ENCODE measurements around the gene RABGEF1. TPM values are rescaled to one million over a fixed set of nuclear protein-coding genes. Genes with fewer than 3 reads are reported as not detected.
"Not testable (repeated sequence)": the region's sequence is repeated elsewhere in the genome, so short reads cannot be mapped to it uniquely, and the experiment has no call there.

RABGEF1 gene
- polyA plus RNA-seq, 4 donors, result 29.0 to 39.2 (median 32.7) TPM

DNA sequence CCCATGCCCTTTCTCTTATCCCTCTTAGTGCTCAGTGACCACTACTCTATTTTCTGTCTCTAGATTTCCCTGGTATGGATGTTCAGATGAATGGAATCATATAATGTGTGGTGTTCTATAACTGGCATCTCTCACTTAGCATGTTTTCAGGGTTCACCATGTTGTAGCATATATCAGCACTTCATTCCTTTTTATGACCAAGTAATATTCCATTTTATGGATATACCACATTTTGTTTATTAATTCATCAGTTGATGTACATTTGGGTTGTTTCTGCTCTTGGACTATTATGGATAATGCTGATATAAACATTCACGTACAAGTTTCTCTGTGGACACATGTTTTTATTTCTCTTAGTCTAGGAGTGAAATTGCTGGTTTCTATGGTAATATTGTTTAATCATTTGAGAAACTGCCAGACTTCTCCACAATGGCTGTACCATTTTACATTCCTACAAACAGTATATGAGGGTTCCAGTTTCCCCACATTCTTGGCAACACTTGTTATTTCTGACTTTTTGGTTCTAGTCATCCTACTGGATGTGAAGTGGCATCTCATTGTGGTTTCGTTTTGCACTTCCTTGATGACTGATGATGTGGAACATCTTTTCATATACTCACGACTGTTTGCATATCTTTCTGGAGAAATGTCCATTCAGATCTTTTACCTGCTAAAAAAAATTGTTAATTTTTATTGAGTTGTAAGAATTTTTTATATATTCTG lies 23.3 kb downstream of the RABGEF1 start:
- DNase-seq (ENCODE audit: low read depth in 4 of 4, low spot score in 2 of 4), result not testable (repeated sequence)

DNA sequence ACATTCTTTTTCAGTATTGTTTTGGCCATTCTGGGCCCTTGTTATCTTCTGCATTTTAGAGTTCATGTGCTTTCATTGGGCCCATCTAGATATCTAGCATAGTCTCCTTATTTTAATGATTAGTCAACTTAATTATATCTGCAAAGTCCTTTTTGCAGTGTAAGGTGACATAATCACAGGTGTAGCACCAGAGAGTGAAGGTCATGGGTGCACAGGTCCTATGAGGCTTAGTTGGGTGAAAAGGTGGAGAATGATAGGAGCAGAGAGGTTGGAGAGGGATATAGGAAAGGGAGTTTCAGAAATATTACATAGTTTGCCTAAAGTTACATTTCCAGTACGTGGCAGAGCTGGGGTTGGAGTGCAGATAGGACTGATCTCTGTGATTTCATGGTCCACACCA lies 24.4 kb downstream of the RABGEF1 start:
- DNase-seq (ENCODE audit: low read depth in 4 of 4, low spot score in 2 of 4), result not testable (repeated sequence)

DNA sequence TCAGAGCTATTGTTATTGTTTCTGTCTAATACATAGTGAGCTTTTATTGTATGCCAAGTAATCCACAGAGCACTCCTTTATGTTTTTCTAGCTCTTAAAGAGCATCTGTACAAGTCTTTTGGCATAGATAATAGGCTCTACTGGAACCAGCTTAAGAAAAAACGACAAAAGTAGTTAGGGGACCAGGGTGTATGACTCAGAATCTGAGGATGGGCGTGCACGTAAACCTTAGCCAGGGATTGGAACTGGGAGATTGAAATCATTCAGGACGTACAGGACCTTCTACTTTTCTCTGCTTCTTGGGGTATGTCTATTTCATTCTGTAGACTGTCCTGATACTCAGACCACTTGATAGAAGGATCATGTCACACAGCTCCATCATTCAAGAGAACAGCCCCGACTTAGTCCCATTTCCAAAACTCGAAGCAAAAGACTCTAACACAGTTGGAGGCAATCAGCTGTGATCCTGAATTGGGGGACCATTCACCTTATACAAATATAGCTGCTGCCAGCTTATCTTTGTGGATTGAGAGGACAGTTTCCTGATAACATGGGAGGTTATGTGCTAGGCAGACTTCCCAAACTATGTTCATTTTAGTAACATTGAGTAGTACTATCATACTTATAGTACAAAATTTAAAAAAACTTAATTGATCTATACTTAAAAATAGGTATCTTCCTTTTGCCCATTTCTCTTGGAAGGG lies 24.9 kb downstream of the RABGEF1 start:
- DNase-seq (ENCODE audit: low read depth in 4 of 4, low spot score in 2 of 4), result not testable (repeated sequence)

DNA sequence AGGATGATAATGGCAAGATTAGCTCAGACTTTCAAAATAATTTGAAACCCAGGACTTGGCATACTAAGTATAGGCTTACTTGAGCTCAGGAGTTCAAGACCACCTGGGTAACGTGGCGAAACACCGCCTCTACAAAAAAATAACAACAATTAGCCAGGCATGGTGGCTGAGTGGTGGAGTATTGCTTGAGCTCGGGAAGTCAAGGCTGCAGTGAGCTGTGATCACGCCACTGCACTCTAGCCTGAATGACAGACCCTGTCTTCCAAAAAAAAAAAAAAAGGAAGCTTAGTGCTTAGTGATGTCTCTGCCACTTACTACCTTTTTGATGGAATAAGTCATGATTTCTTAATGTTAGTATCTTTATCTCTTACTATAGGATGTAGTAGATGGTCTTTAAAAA lies 25.5 kb downstream of the RABGEF1 start:
- no peak for DNase-seq (ENCODE audit: low read depth in 4 of 4, low spot score in 2 of 4)

DNA sequence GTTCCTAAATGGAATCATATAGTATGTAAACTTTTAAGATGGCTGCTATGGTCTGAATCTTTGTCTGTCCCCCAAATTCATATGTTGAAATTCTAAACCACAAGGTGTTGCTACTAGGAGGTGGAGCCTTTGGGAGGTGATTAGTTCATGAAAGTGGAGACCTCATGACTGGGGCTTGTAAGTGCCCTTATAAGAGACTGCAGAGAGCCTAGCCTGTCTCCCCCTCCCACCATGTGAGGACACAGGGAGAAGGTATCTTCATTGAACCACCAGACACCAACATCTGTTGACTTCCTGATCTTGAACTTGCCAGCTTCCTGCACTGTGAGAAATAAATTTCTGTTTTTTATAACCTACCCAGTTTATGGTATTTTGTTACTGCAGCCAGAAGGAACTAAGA lies 27.0 kb downstream of the RABGEF1 start:
- DNase-seq (ENCODE audit: low read depth in 4 of 4, low spot score in 2 of 4), result not testable (repeated sequence)

DNA sequence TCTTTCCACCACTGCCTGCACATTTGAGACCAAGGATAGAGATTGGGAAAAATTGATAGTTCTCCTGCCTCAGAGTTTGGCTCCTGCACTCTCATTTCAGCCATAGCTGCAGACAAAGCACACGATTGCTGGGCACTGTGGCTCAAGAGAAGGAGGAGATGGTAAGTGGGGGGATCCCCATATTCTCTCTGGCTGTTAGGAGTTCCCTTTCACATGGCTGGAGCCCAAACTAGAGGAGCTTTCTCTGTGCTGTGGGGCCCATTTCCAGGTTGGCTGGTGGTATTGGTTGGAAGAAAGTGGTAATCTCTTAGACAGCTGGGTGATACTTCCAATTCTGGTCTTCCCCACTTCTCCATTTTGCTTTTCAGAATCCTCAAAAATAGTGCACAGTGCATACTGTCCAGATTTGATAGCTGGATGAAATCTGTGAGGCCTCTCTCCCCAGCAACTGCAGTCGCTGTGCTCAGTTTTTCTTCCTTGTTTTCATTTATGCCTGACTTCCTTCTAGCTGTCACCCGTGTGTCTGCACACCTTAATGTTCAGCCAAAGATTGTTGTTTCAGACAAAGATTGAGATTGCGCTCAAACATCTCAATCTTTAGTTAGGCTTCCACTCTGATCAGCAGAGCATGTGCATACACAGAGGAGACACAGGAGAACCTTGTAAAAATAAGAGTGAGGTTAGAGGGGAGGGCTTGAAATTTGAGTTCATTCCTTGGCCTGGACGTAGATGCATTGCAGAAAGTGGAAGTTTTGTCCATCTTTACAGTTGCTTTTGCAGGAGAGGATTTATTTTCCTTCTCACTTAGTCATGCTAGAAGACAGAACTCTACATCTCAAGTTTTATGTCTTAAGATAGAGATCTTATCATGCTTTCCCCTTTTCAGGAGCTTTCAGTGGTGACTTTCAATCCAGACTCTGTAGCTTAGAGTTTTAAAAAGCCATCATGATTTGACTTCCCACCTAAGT lies 28.6 kb downstream of the RABGEF1 start:
- DNase-seq (ENCODE audit: low read depth in 4 of 4, low spot score in 2 of 4), result no peak

DNA sequence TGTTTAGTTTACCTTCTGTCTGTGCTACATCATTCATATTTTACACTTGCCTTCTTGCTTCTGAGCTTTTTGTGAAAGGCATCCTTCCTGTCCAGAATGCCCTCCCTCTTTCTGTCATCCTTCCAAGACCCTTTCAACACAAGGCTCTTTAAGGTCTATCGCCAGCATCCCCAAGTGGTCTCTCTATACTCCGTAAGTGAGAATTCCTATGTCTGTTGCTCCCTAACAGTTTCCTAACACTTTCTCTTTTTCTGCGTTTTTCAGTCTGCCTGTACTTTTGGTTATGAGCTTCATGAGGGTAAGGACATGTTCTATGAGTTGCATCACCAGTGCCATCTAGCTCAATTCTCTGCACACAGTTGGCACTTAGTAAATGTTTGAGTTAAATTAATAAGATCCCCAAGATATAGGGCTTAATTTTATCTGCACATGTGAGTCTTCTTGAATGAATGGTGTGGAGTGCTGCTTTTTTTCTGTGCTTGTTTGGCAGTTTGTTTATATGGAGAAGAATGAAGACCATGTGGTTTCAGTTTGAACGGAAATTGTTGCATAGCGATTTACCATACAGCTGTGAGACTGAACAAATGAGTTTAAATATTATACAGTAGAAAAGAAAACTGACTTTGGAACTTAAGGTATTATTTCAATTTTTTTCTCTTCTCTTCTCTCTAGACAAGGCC lies 29.4 kb downstream of the RABGEF1 start:
- no peak for DNase-seq (ENCODE audit: low read depth in 4 of 4, low spot score in 2 of 4)

DNA sequence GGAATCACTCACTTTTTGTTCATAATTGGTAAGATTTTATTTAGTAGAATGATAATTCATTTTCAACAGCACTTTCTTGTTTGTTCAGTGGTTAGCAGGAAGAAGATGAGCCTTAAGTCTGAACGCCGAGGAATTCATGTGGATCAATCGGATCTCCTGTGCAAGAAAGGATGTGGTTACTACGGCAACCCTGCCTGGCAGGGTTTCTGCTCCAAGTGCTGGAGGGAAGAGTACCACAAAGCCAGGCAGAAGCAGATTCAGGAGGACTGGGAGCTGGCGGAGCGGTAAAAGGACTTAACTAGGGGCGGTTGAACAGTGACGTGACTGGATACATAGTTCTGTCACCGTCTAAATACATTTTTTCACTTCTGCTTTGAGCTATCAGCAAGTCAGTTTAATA lies 31.3 kb downstream of the RABGEF1 start:
- no peak for DNase-seq (ENCODE audit: low read depth in 4 of 4, low spot score in 2 of 4)

DNA sequence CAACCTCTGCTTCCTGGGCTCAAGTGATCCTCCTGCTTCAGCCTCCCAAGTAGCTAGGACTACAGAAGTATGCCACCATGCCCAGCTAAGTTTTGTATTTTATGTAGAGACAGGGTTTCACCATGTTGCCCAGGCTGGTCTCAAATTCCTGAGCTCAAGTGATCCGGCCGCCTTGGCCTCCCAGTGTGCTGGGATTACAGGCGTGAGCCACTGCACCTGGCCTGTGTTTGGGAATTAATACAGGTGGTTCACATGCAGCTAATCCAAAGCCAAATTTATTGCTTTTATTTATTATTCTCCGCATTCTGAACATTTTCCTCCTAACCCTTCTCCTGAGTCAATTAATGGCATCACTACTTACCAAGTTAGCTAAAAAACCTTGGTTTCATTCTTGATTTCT lies 33.2 kb downstream of the RABGEF1 start:
- DNase-seq (ENCODE audit: low read depth in 4 of 4, low spot score in 2 of 4), result not testable (repeated sequence)

DNA sequence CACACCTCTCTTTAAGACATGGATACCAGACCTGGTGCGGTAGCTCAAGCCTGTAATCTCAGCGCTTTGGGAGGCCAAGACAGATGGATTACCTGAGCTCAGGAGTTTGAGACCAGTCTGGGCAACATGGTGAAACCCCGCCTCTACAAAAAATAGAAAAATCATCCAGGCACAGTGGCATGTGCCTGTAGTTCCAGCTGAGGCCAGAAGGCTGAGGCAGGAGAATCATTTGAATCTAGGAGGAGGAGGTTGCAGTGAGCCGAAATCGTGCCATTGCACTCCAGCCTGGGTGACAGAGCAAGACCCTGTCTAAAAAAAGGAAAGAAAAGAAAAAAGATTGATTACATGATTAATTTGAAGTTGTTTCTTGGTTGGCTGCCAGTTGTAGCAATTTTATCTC lies 35.9 kb downstream of the RABGEF1 start:
- DNase-seq (ENCODE audit: low read depth in 4 of 4, low spot score in 2 of 4), result not testable (repeated sequence)

DNA sequence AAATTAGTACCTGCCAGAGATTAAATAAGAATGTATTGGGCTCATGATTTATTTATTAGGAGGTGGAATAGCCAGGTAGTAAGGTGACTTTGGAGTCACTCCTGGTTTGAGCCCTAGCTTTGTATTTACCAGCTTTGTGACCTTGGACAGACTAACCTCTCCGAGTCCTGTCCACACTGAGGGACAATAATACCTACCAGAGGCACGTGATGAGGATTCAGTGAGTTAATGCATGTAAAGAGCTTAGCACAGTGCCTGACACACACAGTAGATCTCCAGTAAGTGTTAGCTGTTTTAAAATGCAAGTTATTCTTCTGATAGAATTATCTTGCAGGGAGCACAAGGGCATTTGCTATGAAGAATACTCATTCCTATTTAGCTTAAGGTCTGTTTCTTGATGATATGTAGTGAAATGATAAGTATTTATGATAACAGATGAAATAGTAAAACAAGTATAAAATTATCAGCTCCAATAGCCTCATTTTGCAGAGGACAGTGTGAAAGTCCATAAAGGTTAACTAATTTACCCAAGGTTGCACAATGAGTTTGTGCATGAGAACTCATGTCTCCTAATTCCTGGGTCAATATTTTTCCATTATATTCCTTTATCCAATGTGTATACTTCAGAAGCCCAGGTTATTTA lies 36.4 kb downstream of the RABGEF1 start:
- no peak for DNase-seq (ENCODE audit: low read depth in 4 of 4, low spot score in 2 of 4)

DNA sequence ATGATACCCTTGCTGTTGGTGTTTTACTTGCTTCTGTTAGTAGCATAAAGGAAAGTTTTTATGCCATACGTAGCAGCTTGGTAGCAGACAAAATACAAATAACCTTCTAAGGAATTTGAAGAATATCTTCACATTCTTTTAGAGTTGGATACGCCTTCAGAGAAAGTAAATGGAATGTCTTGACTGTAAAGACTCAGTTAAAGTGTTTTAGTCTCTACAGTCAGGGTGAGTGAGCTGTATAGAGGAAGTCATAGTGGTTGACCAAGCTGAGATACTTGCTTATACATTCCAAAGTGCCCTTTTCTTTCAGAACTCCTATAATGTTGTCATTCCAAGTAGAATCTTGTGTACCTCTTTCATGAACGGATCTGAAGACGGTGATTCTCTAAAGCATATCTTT lies 37.7 kb downstream of the RABGEF1 start:
- DNase-seq (ENCODE audit: low read depth in 4 of 4, low spot score in 2 of 4), result no peak

DNA sequence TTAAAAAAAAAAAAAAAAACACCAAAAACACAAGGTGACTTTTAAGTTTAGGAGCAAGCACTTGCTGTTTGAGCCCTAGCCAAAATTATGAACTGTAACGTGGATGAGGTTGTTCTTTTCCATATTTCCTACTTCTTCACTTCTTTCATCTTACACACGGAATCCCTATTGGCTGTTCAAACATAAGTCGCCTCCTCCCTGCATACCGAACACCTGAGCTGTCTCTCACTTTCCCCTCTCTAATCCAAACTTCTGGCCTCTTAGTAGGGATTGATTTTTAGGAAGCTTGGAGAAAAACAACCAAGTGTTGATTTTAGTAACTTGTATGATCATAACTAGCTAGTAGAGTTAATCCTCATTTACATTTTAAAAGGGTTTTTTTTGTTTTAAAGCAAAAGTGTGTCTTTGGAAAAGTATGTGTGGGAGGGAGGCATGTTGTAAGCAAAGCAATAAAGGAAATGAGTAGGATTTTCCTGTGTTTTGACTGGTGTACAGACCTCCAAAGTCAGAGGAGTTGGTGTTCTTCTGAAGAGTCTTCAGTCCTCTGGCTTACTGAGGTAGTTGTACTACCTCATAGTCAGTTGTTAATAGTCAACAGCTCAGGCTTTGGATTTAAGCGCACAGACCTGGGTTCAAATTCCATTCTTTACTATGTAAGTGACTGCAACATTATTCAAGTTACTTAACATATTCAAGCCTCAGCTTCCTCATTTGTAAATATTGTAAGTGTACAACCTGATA lies 39.3 kb downstream of the RABGEF1 start:
- no peak for DNase-seq (ENCODE audit: low read depth in 4 of 4, low spot score in 2 of 4)

DNA sequence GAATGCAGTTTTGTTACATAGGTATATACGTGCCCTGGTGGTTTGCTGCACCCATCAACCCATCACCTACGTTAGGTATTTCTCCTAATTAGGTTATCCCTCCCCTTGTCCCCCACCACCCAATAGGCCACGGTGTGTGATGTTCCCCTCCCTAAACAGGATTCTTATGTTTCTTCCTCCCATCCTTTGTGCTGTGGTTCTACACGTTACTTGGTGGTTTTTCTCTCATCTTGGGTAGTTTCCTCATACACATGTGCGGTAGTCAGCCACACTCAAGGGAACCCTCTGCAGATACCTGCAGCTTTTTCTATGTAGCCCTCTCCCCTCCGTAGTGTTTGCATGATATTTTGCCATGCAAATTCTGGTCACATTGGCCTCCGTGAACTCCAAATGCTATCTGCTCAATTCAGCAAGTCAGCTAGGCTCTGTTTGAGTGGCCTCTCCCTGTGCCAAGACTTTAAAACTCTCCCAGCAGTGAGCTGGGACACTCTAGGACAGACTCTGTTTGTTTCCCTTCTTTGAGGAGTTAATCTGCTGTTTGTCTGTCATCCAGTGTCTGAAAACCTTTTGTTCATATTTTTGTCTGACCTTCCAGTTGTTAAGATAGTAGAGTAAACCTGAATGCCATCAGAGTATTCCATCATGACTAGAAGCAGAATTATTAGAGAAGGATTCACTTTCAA lies 41.0 kb downstream of the RABGEF1 start:
- DNase-seq (ENCODE audit: low read depth in 4 of 4, low spot score in 2 of 4), result no peak

DNA sequence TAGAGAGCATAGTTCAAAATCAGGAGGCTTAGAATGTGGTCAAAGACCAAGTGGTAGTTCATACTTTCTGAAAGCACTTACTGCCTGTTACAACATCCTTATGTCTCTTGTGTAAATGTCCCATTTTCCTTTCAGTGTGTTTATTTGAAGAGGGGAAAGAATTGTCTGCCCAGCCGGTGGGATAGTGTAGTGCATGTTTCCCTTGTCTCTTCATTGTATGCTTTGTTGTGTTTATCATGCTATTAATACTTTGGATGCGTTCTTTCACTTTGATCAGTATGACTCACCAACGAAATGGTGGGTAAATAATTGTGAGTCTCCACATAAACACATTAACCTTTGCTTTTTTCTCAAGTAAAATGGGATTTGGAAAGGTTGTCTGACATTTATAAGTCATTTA lies 42.3 kb downstream of the RABGEF1 start:
- not testable (repeated sequence) for DNase-seq (ENCODE audit: low read depth in 4 of 4, low spot score in 2 of 4)

DNA sequence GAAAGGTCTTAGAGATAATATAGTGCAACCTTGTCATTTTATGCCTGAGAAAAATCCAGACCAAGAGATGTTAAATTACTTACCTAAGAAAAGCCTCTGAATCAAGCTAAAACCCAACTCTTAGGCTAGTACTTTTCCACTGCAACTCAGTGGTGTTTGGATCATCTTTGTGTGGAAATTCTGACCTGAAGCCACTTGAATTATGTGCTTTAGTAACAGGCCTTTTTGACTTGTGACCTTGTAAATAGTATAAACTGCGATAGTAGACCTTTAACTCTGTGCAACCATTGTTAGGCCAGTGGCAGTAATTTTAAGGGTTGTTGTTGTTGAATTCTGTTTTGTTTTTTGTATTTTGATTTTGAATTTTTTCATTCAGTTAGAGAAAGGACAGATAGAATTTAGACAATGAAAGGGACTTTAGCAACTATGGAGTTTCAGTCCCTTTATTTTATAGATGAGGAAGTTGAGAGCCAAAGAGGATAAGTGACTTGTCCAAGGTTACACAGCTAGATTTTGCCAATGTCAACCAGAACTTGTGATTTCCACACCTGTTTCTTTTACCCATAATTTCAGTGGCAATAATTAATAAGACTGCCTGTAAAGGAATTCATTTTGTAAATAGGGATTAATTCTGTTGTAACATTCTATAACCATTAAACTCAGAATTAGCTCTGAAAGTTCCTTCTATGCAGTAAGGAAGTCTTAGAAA lies 43.5 kb downstream of the RABGEF1 start:
- DNase-seq (ENCODE audit: low read depth in 4 of 4, low spot score in 2 of 4), result not testable (repeated sequence)

DNA sequence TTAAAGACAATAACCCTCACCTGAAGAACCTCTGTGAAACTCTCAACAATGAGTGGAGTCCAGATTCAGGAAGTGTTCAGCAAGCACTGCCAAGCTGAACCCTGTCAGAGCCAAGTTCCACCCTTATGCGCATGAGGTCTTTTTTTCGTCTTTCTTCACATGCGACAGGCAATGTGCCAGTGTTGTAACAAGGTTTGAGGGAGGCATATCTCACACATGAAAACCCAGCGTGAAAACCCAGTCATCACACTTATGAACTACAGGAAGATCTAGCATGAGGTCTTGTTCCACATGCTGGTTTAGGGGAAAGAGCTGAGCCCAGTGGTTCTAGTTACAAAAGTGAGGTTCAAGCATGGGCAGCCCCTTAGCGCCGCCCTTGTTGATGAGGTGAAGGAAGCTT lies 49.7 kb downstream of the RABGEF1 start:
- DNase-seq (ENCODE audit: low read depth in 4 of 4, low spot score in 2 of 4), result no peak

DNA sequence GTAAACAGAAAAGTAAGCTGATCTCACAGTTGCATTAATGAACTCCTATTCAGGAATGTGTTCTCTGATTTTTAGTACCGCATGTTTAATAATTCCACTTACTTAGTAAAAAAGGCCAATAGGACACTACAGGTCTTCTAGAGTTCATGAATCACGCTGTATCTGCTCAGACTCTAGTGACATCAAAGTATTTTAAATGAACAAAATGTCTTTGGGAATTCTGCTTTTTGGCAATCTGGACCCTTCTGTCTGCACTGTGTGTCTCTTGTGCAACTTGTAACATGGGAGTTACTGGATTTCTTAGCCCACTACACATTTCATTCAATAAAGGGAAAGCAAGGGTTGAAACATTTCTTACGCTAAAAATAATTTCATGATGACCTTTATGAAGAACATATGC lies 50.2 kb downstream of the RABGEF1 start:
- DNase-seq (ENCODE audit: low read depth in 4 of 4, low spot score in 2 of 4), result no peak

All from left renal cortex interstitium (tissue), 4 donors.